Measurements from ENCODE around the gene CDK13.

Gene CDK13

DNA sequence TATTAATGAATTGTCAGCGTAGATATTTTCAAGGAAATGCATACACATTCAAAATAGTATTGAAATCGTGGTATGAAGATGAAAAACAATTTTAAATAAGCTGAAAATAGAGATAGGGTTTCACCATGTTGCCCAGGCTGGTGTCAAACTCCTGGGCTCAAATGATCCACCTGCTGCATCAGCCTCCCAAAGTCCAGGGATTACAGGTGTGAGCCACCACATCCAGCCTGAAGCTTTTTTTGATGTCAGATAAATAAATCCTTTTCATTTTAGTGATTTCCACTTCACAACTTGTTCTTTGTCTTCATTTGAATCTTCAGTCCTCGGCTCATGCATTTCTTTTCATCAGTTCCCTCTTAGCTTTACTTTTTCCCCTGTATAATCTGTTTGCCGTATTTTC lies 4.6 kb downstream of the CDK13 start:
- no peaks in the 10 kb centered on the region for H3K9me3 Mint-ChIP-seq
- H3K27ac Mint-ChIP-seq = no peak overlapping the region
- H3K36me3 Mint-ChIP-seq (ENCODE audit: low read depth) = peaks cover 51% of the 10 kb centered on the region
- peaks cover 33% of the 10 kb centered on the region for H3K4me1 Mint-ChIP-seq (ENCODE audit: low read depth)
- H3K27me3 Mint-ChIP-seq (ENCODE audit: low read depth) = no peaks in the 10 kb centered on the region
- peak overlapping the region; percentile 43 for H3K4me3 Mint-ChIP-seq
- no peak for DNase-seq (ENCODE audit: low spot score)

DNA sequence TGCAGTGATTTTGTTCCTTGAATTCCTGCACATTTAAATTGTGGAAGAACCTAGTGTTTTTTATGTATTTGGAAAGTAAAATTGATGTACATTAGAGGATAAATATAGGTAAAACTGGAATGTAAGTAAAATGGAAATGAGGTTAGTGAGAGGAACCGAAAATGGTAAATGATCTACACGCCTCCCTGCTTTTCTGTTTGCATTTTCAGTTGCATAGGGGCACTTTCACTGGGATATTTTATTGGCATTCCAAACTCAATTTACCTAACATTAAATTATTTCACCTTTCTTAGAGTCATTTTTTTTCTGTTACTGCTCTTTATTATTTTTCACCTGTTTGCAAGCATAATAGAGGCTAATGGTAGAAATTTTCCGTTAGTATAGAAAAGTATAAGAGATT lies 8.0 kb downstream of the CDK13 start:
- H3K36me3 Mint-ChIP-seq (ENCODE audit: low read depth) = peaks cover 62% of the 10 kb centered on the region
- no peaks in the 10 kb centered on the region for H3K27me3 Mint-ChIP-seq (ENCODE audit: low read depth)
- peaks cover 23% of the 10 kb centered on the region for H3K4me1 Mint-ChIP-seq (ENCODE audit: low read depth)
- H3K27ac Mint-ChIP-seq = no peak overlapping the region
- no peak overlapping the region for H3K4me3 Mint-ChIP-seq
- DNase-seq (ENCODE audit: low spot score) = no peak
- H3K9me3 Mint-ChIP-seq = peaks cover 11% of the 10 kb centered on the region

DNA sequence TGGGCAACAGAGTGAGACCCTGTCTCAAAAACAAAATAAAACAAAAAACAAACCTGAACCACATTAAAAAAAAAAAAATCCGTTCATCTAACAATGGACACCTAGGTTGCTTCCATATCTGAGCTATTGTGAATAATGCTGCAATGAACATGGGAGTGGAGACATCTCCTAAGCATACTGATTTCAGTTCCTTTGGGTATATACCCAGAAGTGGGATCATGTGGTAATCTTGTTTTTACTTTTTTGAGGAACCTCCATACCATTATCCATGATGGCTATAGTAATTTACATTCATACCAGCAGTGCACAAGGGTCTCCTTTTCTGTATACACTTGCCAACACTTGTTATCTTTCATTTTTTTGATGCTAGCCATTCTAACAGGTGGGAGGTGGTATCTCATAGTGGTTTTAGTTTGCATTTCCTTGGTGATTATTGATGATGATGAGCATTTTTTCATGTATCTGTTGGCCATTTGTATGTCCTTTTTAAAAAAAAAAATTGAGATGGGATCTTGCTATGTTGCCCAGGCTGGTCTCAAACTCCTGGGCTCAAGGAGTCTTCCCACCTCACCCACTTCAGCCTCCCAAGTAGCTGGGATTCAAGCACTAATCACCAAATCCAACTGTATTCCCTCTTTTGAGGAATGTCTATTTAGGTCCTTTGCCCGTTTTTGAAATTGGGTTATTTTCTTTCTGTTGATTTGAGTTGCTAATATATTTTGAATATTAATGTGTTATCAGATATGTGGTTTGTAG lies 17.5 kb downstream of the CDK13 start:
- Mint-ChIP-seq H3K4me1 (ENCODE audit: low read depth) (peaks cover 37% of the 10 kb centered on the region), H3K4me3 (no peak overlapping the region), H3K27ac (no peak overlapping the region), H3K27me3 (ENCODE audit: low read depth) (no peaks in the 10 kb centered on the region), H3K9me3 (peaks cover under 1% of the 10 kb centered on the region), H3K36me3 (ENCODE audit: low read depth) (peaks cover 17% of the 10 kb centered on the region)
- no peak for DNase-seq (ENCODE audit: low spot score)

DNA sequence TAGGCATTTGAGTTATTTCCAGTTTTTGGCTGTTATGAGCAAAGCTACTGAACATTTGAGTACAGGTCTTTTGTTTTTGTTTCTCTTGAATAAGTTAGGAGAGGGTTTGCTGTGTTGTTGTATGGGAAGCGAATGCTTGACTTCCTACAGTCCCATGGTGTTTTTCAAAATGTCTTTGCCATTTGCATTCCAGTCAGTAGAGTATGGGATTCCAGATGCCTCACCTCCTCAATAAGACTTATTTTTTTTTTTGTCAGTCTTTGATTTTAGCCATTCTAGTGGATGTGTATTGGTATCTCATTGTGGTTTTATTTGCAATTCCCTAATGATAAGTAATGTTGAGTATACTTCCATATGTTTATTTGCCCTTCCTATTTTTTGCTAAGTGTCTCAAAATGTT lies 19.4 kb downstream of the CDK13 start:
- Mint-ChIP-seq H3K36me3 (ENCODE audit: low read depth) (peaks cover 14% of the 10 kb centered on the region), H3K4me1 (ENCODE audit: low read depth) (peaks cover 37% of the 10 kb centered on the region), H3K4me3 (no peak overlapping the region), H3K27ac (no peak overlapping the region), H3K9me3 (no peaks in the 10 kb centered on the region), H3K27me3 (ENCODE audit: low read depth) (no peaks in the 10 kb centered on the region)
- DNase-seq (ENCODE audit: low spot score) = no peak

DNA sequence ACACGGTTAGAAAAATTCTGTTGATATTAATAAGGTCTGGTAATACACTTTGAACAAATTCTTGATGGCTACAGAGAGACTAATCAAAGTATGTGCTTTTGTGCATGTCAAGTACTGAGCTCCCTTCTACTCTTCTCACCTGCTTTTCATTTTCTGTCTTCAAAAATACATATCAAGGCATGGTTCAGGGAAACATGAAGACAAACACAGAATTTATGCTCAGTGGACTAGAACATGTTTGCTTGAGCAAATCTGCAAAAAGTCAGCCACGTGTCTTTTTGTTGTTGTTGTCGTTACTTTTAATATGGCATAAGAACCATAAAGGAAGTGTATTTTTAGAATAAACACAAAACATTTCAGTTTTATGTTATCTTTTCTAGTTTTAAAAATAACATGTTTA lies 21.9 kb downstream of the CDK13 start:
- Mint-ChIP-seq H3K4me3 (no peak overlapping the region), H3K9me3 (no peaks in the 10 kb centered on the region), H3K36me3 (ENCODE audit: low read depth) (peaks cover 10% of the 10 kb centered on the region), H3K4me1 (ENCODE audit: low read depth) (peaks cover 22% of the 10 kb centered on the region), H3K27ac (no peak overlapping the region), H3K27me3 (ENCODE audit: low read depth) (no peaks in the 10 kb centered on the region)
- no peak for DNase-seq (ENCODE audit: low spot score)

DNA sequence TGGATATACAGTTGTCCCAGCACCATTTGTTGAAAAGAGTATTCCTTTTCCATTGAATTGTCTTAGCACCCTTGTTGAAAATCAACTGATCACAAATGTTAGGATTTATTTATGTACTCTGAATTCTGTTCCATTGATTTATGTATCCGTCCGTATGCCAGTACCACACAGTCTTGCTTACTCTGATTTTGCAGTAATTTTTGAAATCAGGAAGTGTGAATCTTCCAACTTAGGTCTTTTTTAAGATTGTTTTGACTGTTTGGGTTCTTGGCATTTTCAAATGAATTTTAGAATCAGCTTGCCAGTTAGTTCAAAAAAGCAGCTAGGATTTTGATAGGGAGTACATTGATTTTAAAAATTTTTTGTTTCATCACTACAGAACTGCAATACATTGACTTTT lies 23.7 kb downstream of the CDK13 start:
- no peaks in the 10 kb centered on the region for H3K27me3 Mint-ChIP-seq (ENCODE audit: low read depth)
- H3K36me3 Mint-ChIP-seq (ENCODE audit: low read depth) = peaks cover 3% of the 10 kb centered on the region
- H3K4me3 Mint-ChIP-seq = no peak overlapping the region
- peaks cover 15% of the 10 kb centered on the region for H3K4me1 Mint-ChIP-seq (ENCODE audit: low read depth)
- no peak for DNase-seq (ENCODE audit: low spot score)
- H3K27ac Mint-ChIP-seq = no peak overlapping the region
- H3K9me3 Mint-ChIP-seq = no peaks in the 10 kb centered on the region

DNA sequence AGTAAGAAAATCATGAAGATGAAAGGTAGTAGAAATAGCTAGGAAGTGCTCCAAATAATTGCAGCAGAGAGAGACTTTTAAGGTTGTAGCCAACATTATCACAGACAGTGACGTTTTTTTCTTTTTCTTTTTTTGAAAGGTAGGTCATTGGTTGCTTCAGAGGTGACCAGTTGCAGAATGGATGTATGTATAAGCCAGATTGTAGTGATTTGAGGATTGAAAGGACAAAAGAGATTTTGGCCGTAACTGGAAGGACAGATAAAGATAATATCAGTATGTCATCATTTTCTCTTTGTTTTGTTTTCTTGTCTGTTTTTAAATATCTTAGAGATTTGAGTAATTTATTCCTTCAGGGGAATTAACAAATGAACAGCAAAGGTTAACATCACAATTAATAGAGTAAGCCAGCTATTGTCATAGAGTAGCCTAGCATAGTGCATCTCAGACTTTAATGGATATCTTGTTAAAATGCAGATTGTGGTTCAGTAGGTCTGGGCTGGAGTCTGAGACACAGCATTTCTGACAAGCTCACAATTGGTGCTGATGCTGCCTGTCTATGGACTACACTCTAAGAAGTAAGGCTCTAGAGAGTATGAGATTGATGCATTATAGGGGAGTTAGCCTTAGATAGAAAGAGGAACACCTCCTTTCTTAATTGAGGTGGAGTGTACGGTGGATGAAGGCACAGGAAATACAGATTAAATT lies 28.3 kb downstream of the CDK13 start:
- peaks cover 4% of the 10 kb centered on the region for H3K4me1 Mint-ChIP-seq (ENCODE audit: low read depth)

DNA sequence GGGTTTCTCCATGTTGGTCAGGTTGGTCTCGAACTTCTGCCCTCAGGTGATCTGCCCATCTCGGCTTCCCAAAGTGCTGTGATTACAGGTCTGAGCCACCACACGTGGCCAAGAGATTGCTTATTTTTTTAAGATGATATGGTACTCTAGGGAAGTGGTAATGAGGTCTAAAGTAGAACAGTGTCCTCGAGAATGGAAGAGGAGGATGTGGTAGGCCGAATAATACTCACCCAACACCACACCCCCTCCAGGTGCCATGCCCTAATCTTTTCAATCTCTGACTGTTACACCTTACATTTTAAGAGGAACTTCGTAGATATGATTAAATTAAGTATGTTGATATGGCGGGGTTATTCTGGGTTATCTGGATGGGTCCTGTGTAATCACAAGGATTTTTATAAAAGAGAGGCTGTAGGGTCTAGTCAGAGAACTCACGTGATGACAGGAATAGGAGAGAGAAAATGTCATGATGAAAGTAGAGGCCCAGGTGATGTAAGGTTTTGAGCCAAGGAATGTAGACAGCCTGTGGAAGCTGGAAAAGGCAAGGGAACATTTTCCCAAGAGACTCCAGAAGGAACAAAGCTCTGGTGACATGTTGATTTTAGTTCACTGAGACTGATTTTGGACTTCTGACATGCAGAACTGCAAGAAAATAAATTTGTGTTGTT lies 29.5 kb downstream of the CDK13 start:
- Mint-ChIP-seq H3K4me3 (no peak overlapping the region), H3K9me3 (no peaks in the 10 kb centered on the region), H3K27ac (no peak overlapping the region), H3K4me1 (ENCODE audit: low read depth) (peaks cover 3% of the 10 kb centered on the region), H3K27me3 (ENCODE audit: low read depth) (no peaks in the 10 kb centered on the region), H3K36me3 (ENCODE audit: low read depth) (peaks cover 7% of the 10 kb centered on the region)
- no peak for DNase-seq (ENCODE audit: low spot score)

More for the DNA sequence above, 28.3 kb downstream of the CDK13 start:
- no peaks in the 10 kb centered on the region for H3K9me3 Mint-ChIP-seq
- no peak overlapping the region for H3K4me3 Mint-ChIP-seq
- no peak overlapping the region for H3K27ac Mint-ChIP-seq
- no peaks in the 10 kb centered on the region for H3K27me3 Mint-ChIP-seq (ENCODE audit: low read depth)
- H3K36me3 Mint-ChIP-seq (ENCODE audit: low read depth) = peaks cover 3% of the 10 kb centered on the region
- DNase-seq (ENCODE audit: low spot score) = no peak

DNA sequence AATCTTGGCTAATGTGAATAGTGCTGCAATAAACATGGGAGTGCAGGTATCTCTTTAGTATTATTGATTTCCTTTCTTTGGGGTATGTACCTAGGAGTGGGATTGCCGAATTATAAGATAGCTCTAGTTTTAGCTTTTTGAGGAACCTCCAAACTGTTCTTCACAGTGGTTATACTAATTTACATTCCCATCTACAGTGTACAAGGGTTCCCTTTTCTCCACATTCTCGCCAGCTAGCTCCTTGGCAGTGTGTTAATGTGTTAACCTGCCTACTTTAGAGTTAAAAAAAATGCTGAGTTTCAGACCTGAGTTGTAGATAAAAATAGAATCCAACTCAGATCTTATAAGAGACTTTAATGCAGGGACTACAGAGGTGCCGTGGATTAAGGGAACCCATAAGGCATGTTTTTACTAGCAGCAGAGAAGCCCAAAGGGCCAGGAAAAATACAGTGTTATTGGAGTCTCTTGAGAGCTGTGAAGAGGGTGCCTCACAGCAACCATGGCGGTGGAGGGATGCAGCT lies 35.4 kb downstream of the CDK13 start:
- H3K27ac Mint-ChIP-seq = no peak overlapping the region

DNA sequence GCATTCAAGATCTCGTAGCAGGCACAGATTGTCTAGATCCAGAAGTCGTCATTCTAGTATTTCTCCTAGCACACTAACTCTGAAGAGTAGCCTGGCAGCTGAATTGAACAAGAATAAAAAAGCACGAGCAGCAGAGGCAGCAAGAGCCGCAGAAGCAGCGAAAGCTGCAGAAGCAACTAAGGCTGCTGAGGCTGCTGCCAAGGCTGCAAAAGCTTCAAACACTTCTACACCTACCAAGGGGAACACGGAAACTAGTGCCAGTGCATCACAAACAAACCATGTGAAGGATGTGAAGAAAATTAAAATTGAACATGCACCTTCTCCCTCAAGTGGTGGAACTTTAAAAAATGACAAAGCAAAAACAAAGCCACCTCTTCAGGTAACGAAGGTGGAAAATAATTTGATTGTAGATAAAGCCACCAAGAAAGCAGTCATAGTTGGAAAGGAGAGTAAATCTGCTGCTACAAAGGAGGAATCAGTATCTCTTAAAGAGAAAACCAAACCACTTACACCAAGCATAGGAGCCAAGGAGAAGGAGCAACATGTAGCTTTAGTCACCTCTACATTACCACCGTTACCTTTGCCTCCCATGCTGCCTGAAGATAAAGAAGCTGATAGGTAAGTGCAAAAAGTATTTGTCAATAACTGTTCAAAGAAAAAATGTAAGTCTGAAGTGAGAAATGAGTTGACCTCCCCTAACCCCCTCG lies 37.7 kb downstream of the CDK13 start:
- Mint-ChIP-seq H3K27me3 (ENCODE audit: low read depth) (no peaks in the 10 kb centered on the region), H3K4me3 (no peak overlapping the region), H3K27ac (peak overlapping the region; percentile 64), H3K4me1 (ENCODE audit: low read depth) (peaks cover 37% of the 10 kb centered on the region), H3K36me3 (ENCODE audit: low read depth) (peaks cover 18% of the 10 kb centered on the region), H3K9me3 (no peaks in the 10 kb centered on the region)
- no peak for DNase-seq (ENCODE audit: low spot score)

More for the DNA sequence above, 35.4 kb downstream of the CDK13 start:
- H3K4me1 Mint-ChIP-seq (ENCODE audit: low read depth) = peaks cover 35% of the 10 kb centered on the region
- no peak for DNase-seq (ENCODE audit: low spot score)
- no peak overlapping the region for H3K4me3 Mint-ChIP-seq
- H3K36me3 Mint-ChIP-seq (ENCODE audit: low read depth) = peaks cover 18% of the 10 kb centered on the region
- H3K27me3 Mint-ChIP-seq (ENCODE audit: low read depth) = no peaks in the 10 kb centered on the region
- no peaks in the 10 kb centered on the region for H3K9me3 Mint-ChIP-seq

DNA sequence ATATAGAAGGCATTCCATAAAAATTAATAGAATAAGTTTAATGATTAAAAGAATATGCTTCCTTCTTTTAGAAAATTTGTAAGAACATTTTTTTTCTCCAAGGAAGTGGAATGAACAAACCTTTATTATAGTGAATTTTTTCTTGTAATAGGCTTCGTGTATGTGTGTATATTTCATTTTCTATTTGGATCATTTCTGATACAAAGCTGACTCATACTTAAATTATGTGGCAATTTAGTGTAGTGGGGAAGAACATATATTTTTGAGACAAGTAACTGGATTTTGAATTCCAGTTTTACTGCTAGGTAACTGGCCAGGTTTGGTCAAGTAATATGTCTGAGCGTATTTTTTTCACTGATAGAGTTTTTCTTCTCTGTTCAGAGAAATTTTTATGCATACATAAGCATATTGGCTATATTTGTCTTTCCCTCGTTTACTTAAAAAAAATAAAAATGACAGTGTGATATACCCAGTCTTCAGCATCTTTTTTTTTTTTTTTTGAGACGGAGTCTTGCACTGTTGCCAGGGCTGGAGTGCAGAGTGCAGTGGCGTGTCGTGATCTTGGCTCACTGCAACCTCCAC lies 50.8 kb downstream of the CDK13 start:
- DNase-seq (ENCODE audit: low spot score) = no peak
- Mint-ChIP-seq H3K36me3 (ENCODE audit: low read depth) (peaks cover 13% of the 10 kb centered on the region), H3K27ac (no peak overlapping the region), H3K27me3 (ENCODE audit: low read depth) (no peaks in the 10 kb centered on the region), H3K4me1 (ENCODE audit: low read depth) (peaks cover 3% of the 10 kb centered on the region), H3K4me3 (no peak overlapping the region), H3K9me3 (no peaks in the 10 kb centered on the region)

DNA sequence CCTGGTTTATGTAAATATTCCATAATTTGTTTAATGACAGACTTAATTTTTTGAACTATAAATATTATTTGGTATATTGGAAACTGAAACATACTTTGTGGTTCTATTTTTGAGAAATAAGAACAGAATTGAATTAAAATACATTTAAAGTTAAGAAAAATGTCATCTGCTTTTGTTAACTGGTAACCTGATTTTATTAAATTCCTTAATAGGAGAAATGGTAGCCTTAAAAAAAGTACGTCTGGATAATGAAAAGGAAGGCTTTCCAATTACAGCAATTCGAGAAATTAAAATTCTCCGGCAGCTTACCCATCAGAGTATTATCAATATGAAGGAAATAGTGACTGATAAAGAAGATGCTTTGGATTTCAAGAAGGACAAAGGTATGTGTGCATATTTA lies 51.6 kb downstream of the CDK13 start:
- Mint-ChIP-seq H3K27ac (no peak overlapping the region), H3K36me3 (ENCODE audit: low read depth) (peaks cover 17% of the 10 kb centered on the region), H3K9me3 (no peaks in the 10 kb centered on the region), H3K4me3 (no peak overlapping the region), H3K4me1 (ENCODE audit: low read depth) (peaks cover 3% of the 10 kb centered on the region), H3K27me3 (ENCODE audit: low read depth) (no peaks in the 10 kb centered on the region)
- DNase-seq (ENCODE audit: low spot score) = no peak

DNA sequence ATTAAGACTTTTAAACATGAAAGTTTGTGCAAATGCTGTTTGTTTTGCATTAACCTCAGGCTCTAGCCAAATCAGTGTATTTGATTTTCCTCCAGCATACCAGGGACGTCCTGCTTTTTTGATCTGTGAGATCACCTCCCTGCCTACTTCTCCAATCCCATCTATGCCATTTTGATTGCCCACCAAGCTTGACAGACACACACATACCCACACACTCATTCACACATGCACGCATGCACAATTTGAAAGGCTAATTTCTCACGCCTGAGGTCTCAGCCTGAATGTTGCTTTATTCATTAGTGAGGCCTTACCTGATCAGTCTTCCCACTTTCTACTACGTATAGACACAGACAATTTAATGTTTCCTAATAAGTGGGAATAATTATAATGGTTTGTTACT lies 53.5 kb downstream of the CDK13 start:
- H3K9me3 Mint-ChIP-seq = no peaks in the 10 kb centered on the region
- peaks cover 2% of the 10 kb centered on the region for H3K4me1 Mint-ChIP-seq (ENCODE audit: low read depth)
- H3K27ac Mint-ChIP-seq = no peak overlapping the region
- no peaks in the 10 kb centered on the region for H3K27me3 Mint-ChIP-seq (ENCODE audit: low read depth)
- DNase-seq (ENCODE audit: low spot score) = no peak
- H3K4me3 Mint-ChIP-seq = no peak overlapping the region
- H3K36me3 Mint-ChIP-seq (ENCODE audit: low read depth) = peaks cover 19% of the 10 kb centered on the region
